ENCODE data around the gene FCRL5.

GRCh38 chr1:157488156-157488555, 64.2 kb downstream of the FCRL5 start:
- TF ChIP-seq CTCF (IDR thresholded peaks at IDR 0.05; ENCODE audit: insufficient read depth, low read depth, low read length) (no peak), EZH2 (IDR thresholded peaks at IDR 0.05; ENCODE audit: insufficient read depth, low read length) (no peak)
